HepG2 (cell line): Measurements from ENCODE around the gene TXN. TPM values are rescaled to one million over a fixed set of nuclear protein-coding genes. Genes with fewer than 3 reads are reported as not detected.
A peak's percentile ranks its signal among the peaks of the same experiment; 100 is the strongest.

ENCODE experiments used
- ATAC-seq: fragments of 200-7000 bp; cut with Tn5 transposase; 3 replicates; pipeline ENCODE4 v1.9.1; 2020; ENCODE audit warnings: mild to moderate bottlenecking, moderate library complexity
- BruUV-seq: library from RNA; stranded (reverse); fragments of 400-500 nt; replicated peaks from 2 replicates; lab custom pipeline; 2021; lab: Mats Ljungman, UMichigan
- CTCF ChIA-PET: fragments of 300-600 bp; formaldehyde crosslinking; extraction: SDS; loops from one replicate; lab custom pipeline; 2021; ENCODE audit warnings: low total read pairs, inconsistent platforms, low intra/inter-chr PET ratio; lab: Yijun Ruan, JAX
- POLR2A ChIA-PET: fragments of 350-600 bp; sonication (Branson Sonifier 250); formaldehyde crosslinking; loops from one replicate; lab custom pipeline; 2020; ENCODE audit warnings: antibody characterized with exemption, inconsistent platforms; lab: Yijun Ruan, JAX
- DNase-seq: peaks from one replicate; pipeline ENCODE4 v3.0.0-alpha.2; 2015; ENCODE audit warnings: low spot score
- FAIRE-seq: peaks from 3 replicates; lab custom pipeline; 2011; peaks lifted over from hg19 to GRCh38; lab: Jason Lieb, UNC
- H2AFZ ChIP-seq: one replicate; pipeline ENCODE4 v1.6.1; 2011; ENCODE audit warnings: low read length, inconsistent platforms
- H3K27ac ChIP-seq: fragments of 300-600 bp; 3 replicates; pipeline ENCODE4 v1.8.0; 2011; ENCODE audit warnings: mixed run types, mild to moderate bottlenecking, mixed read lengths, low read length, inconsistent platforms; ENCODE audit not compliant: insufficient read depth; ENCODE audit errors: extremely low read length
- H3K27me3 ChIP-seq, 2 experiments: fragments of 200-600 bp in 1 of 2; 2 replicates in 1 of 2; 3 replicates in 1 of 2; pipeline versions ENCODE4 v1.6.0 to v1.8.0; 2011; ENCODE audit warnings: low read length in 2 of 2, mild to moderate bottlenecking in 2 of 2, moderate library complexity in 2 of 2, inconsistent platforms in 1 of 2; ENCODE audit not compliant: insufficient read depth in 2 of 2, control insufficient read depth in 1 of 2
- H3K36me3 ChIP-seq, 2 experiments: fragments of 200-600 bp in 1 of 2; replicated peaks in 1 of 2; 2 replicates in 1 of 2; 3 replicates in 1 of 2; pipeline versions ENCODE4 v1.5.1 to v1.8.0; 2011; ENCODE audit warnings: low read length in 2 of 2, inconsistent platforms in 1 of 2; ENCODE audit not compliant: insufficient read depth in 2 of 2, control insufficient read depth in 1 of 2
- H3K4me1 ChIP-seq: 2 replicates; pipeline ENCODE4 v1.5.1; 2012; ENCODE audit warnings: low read length, inconsistent platforms; ENCODE audit not compliant: insufficient read depth
- H3K4me2 ChIP-seq: 2 replicates; pipeline ENCODE4 v1.6.0; 2011; ENCODE audit warnings: low read depth, low read length, inconsistent platforms
- H3K4me3 ChIP-seq, 3 experiments: fragments of 200-600 bp in 1 of 3; sonication (generic), shearing (Covaris generic) in 1 of 3; replicated peaks in 1 of 3; 2 replicates each; pipeline ENCODE4 v1.5.1; 2011 to 2016; ENCODE audit warnings: low read length in 3 of 3, inconsistent platforms in 2 of 3, low read depth in 2 of 3, mild to moderate bottlenecking in 2 of 3, control low read depth in 1 of 3, mixed read lengths in 1 of 3; ENCODE audit not compliant: insufficient read depth in 1 of 3
- H3K79me2 ChIP-seq: one replicate; pipeline ENCODE4 v1.6.1; 2011; ENCODE audit warnings: low read length, inconsistent platforms; ENCODE audit not compliant: insufficient read depth
- H3K9ac ChIP-seq: 2 replicates; pipeline ENCODE4 v1.6.0; 2011; ENCODE audit warnings: mild to moderate bottlenecking, low read depth, low read length, inconsistent platforms; ENCODE audit not compliant: insufficient read depth
- H3K9me3 ChIP-seq: 2 replicates; pipeline ENCODE4 v1.5.1; 2012; ENCODE audit warnings: mild to moderate bottlenecking, low read length
- H4K20me1 ChIP-seq: 2 replicates; pipeline ENCODE4 v1.6.0; 2011; ENCODE audit warnings: inconsistent platforms, mild to moderate bottlenecking, low read length, moderate library complexity; ENCODE audit not compliant: insufficient read depth
- CBX5 ChIP-seq: sonication (generic); formaldehyde crosslinking; IDR thresholded peaks from 2 replicates; pipeline ENCODE4 v1.4.0; 2020; ENCODE audit warnings: missing genetic modification reagents, borderline replicate concordance
- CHD2 ChIP-seq: IDR thresholded peaks from 2 replicates; pipeline ENCODE4 v1.6.1; 2011; ENCODE audit warnings: low read depth, low read length, improper control_type of control experiment
- HHEX ChIP-seq: IDR thresholded peaks from 2 replicates; pipeline ENCODE4 v1.6.1; 2016; ENCODE audit warnings: control low read depth
- SMARCE1 ChIP-seq: fragments of 450-650 bp; IDR thresholded peaks from 2 replicates; pipeline ENCODE4 v1.6.1; 2017; ENCODE audit warnings: borderline replicate concordance
- SUZ12 ChIP-seq: fragments of 150-350 bp; IDR thresholded peaks from 2 replicates; pipeline ENCODE4 v1.6.1; 2014; ENCODE audit warnings: low read depth, low read length
- ZC3H4 ChIP-seq: sonication (generic); formaldehyde crosslinking; IDR thresholded peaks from 2 replicates; pipeline ENCODE4 v1.4.0; 2020; ENCODE audit warnings: missing genetic modification reagents, borderline replicate concordance
- ZFX ChIP-seq: sonication (generic); formaldehyde crosslinking; IDR thresholded peaks from 2 replicates; pipeline ENCODE4 v1.4.0; 2020; ENCODE audit warnings: mild to moderate bottlenecking, low read depth, missing genetic modification reagents, moderate library complexity
- ZNF292 ChIP-seq: sonication (generic); formaldehyde crosslinking; IDR thresholded peaks from 2 replicates; pipeline ENCODE4 v1.8.1; 2022; ENCODE audit warnings: mild to moderate bottlenecking, low read depth, missing genetic modification reagents, borderline replicate concordance
- ZNF335 ChIP-seq: sonication (generic); formaldehyde crosslinking; IDR thresholded peaks from 2 replicates; pipeline ENCODE4 v1.4.0; 2020; ENCODE audit warnings: missing genetic modification reagents
- WGBS: methylation state at CpG from one replicate; pipeline ENCODE4 v1.1.6; 2017; ENCODE audit warnings: low lambda C conversion rate; 5-methylcytosine and 5-hydroxymethylcytosine counted together
- in situ Hi-C: cut with HindIII; loops from 2 replicates; pipeline ENCODE4 v1.10.0; 2017; ENCODE audit warnings: low pct_unique_long_range_greater_than_20kb; ENCODE audit not compliant: extremely low pct_ligation_motif_present
- intact Hi-C: fragments of 100-400 bp; cut with micrococcal nuclease; formaldehyde crosslinking; loops from one replicate; pipeline ENCODE4 v1.10.0; 2022; ENCODE audit not compliant: unreplicated experiment
- polyA plus RNA-seq, 8 experiments: library from polyadenylated mRNA; depleted of rRNA in 3 of 8; stranded (reverse) in 7 of 8; unstranded in 1 of 8; fragments of >200 nt; fragmentation: Illumina TruSeq in 4 of 8; extraction: Trizol in 4 of 8; gene quantifications; 2 replicates each; pipeline versions ENCODE4 v1.2.1 to v1.2.3, GENCODE V29; 2011 to 2016; ENCODE audit warnings: low read depth in 4 of 8, missing spikeins in 1 of 8, mixed read lengths in 1 of 8; ENCODE audit not compliant: insufficient read depth in 1 of 8
- total RNA-seq, 5 experiments: library from RNA; depleted of rRNA; stranded (reverse); fragments of >200 nt; fragmentation: Illumina TruSeq; extraction: Trizol; gene quantifications; 2 replicates each; pipeline ENCODE4 v1.2.3, GENCODE V29; 2016; ENCODE audit warnings: low read depth in 1 of 5
- TF ChIP-seq, protein P1 (sequence below), 2 experiments: fragments of 450-650 bp in 1 of 2; sonication (generic) in 1 of 2; formaldehyde crosslinking; IDR thresholded peaks; 2 replicates each; pipeline versions ENCODE4 v1.5.0 to v1.8.0; 2020 to 2022; ENCODE audit warnings: mild to moderate bottlenecking in 1 of 2, missing genetic modification reagents in 1 of 2
- TF ChIP-seq, protein P2 (sequence below): sonication (generic); formaldehyde crosslinking; IDR thresholded peaks from 2 replicates; pipeline ENCODE4 v1.8.0; 2022; ENCODE audit warnings: missing genetic modification reagents, mild to moderate bottlenecking, borderline replicate concordance
- TF ChIP-seq, protein P3 (sequence below): sonication (generic); formaldehyde crosslinking; IDR thresholded peaks from 2 replicates; pipeline ENCODE4 v1.9.0; 2022; ENCODE audit warnings: missing genetic modification reagents, mild to moderate bottlenecking, borderline replicate concordance

Gene TXN
- total and polyA plus RNA-seq, 2 of the 13 experiments (the other 11 are each of a cell fraction or from before 2014, with no cell fraction given): 364 to 470 TPM

DNA sequence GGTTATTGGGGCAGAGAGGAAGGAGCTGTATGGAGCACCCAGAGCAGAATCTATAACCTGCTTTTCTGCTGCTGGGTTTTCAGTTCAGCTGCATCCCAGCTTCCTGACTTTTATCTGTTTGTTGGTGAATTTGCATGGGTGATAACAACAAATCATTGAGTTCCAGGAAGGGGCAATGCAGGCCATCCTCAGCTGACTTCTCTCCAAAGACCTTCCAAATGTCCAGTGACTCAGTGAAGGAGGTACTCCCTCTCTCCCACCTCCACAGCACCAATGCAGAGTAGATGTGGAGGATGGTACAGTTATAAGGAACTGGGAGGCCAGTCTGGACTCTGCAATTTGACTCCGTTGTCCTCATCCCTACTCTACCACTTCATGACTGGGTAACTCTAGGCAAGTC is 1.6 kb upstream of the TXN start:
- intact Hi-C loops (loop anchor here (1.0 to 2.0 kb wide), 2 partner anchors 37 to 64 kb away; no protein-coding TSS in a partner anchor), in situ Hi-C loops (loop anchor here (5.0 kb wide), 1 partner anchor 76 kb away; no protein-coding TSS in a partner anchor)
- FAIRE-seq: no peak
- Histone ChIP-seq H2AFZ (no peak overlapping the region), H3K27me3 (no peaks in the 10 kb centered on the region; a peak in 1 of 5 replicates), H4K20me1 (peaks cover 23% of the 10 kb centered on the region), H3K79me2 (peaks cover 43% of the 10 kb centered on the region), H3K4me3 (peak overlapping the region in 2 of 3 experiments; percentile 90 to 95; a peak in 4 of 6 replicates), H3K9ac (peak overlapping the region; percentile 91), H3K4me2 (peak overlapping the region; percentile 96), H3K27ac (peak overlapping the region; percentile 90), H3K4me1 (peaks cover 32% of the 10 kb centered on the region), H3K36me3 (no peaks in the 10 kb centered on the region), H3K9me3 (no peaks in the 10 kb centered on the region)
- BruUV-seq: no TSS peak
- no peak for DNase-seq
- no peak for ATAC-seq
- WGBS: 100% methylated on average over 1 of the region's 1 CpG
- TF ChIP-seq ZNF335 (CRISPR knock-in tag) (0 out of 2 replicates have a peak, but pooled peaks have one; percentile 12), ZC3H4 (CRISPR knock-in tag) (0 out of 2 replicates have a peak, but pooled peaks have one; percentile 4), CHD2 (no peak)
- ChIA-PET CTCF (no interaction called here), POLR2A (interaction anchor here (1.7 to 2.4 kb wide), 6 partner anchors 24 to 131 kb away, joined by 5 to 30 read pairs (median 12); no protein-coding TSS in a partner anchor)

DNA sequence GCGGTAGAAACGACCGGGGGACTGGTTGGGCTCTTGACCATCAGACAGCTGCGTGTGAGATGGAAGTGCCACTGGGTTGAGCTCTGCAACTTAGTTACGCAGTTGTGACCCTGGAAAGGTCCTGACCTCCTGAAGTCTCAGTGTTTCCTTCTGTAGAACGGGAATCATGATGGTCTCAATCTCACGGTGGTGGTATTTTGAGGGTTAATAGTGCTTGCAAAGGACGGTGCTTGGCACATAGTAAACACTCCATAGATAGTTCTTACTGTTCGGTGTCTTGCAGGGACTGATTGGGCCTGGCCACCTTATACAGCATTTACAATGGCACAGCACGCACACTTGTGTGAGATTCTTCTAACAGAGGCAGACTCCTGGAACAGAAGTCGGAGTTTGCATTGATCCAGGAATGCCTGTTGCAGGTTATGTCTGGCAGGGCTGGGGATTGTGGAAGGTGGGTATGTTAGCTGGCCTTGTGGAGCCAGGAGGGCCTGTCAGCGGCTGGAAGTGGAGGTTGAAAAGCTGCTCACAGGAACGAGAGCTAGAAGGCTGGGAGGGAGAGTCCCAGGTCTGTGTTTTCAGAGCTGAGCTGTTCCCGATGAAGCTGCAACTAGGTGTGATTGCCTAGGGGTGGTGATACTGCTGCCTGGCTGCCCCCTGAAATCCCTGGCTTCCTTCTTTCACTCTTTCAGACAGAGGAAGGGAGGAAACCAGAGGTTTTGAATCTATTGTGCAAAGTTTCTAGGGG is 962 bp upstream of the TXN start:
- peak overlapping the region; percentile 96 for H3K4me2 ChIP-seq
- peak; percentile 47 for FAIRE-seq
- H3K36me3 ChIP-seq: no peaks in the 10 kb centered on the region
- peaks cover 28% of the 10 kb centered on the region for H4K20me1 ChIP-seq
- peaks cover 39% of the 10 kb centered on the region for H3K4me1 ChIP-seq
- 2% methylated on average over 10 of the region's 14 CpGs for WGBS
- in situ Hi-C loops: loop anchor here (5.0 kb wide), 1 partner anchor 75 kb away; no protein-coding TSS in a partner anchor
- ChIA-PET CTCF (no interaction called here), POLR2A (interaction anchor here (0.8 to 2.4 kb wide), 18 partner anchors 11 to 132 kb away, joined by 3 to 30 read pairs (median 8); no protein-coding TSS in a partner anchor)
- peak overlapping the region; percentile 69 to 95 (median 90) for H3K4me3 ChIP-seq
- H3K27ac ChIP-seq: peak overlapping the region; percentile 90
- no peak overlapping the region for H2AFZ ChIP-seq
- intact Hi-C loops: loop anchor here (1.0 to 2.0 kb wide), 2 partner anchors 36 to 63 kb away; no protein-coding TSS in a partner anchor
- ATAC-seq: peak; percentile 29
- peaks cover 49% of the 10 kb centered on the region for H3K79me2 ChIP-seq
- no peaks in the 10 kb centered on the region for H3K9me3 ChIP-seq
- peak; percentile 27 for DNase-seq
- H3K27me3 ChIP-seq: no peaks in the 10 kb centered on the region; a peak in 1 of 5 replicates
- BruUV-seq: TSS peak; percentile 78
- H3K9ac ChIP-seq: peak overlapping the region; percentile 91
- TF ChIP-seq HHEX (CRISPR knock-in tag): peak; percentile 36; the same call in 1 of the 2 replicates
- peak; percentile 53; the same call in 1 of the 2 replicates for TF ChIP-seq ZNF292
- TF ChIP-seq, protein P1, sequence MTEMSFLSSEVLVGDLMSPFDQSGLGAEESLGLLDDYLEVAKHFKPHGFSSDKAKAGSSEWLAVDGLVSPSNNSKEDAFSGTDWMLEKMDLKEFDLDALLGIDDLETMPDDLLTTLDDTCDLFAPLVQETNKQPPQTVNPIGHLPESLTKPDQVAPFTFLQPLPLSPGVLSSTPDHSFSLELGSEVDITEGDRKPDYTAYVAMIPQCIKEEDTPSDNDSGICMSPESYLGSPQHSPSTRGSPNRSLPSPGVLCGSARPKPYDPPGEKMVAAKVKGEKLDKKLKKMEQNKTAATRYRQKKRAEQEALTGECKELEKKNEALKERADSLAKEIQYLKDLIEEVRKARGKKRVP (CRISPR knock-in tag; IDR thresholded peaks at IDR 0.05): no peak
- TF ChIP-seq ZFX (CRISPR knock-in tag): peak; percentile 39; the same call in 1 of the 2 replicates
- TF ChIP-seq, protein P2, sequence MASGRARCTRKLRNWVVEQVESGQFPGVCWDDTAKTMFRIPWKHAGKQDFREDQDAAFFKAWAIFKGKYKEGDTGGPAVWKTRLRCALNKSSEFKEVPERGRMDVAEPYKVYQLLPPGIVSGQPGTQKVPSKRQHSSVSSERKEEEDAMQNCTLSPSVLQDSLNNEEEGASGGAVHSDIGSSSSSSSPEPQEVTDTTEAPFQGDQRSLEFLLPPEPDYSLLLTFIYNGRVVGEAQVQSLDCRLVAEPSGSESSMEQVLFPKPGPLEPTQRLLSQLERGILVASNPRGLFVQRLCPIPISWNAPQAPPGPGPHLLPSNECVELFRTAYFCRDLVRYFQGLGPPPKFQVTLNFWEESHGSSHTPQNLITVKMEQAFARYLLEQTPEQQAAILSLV (CRISPR knock-in tag): 0 out of 2 replicates have a peak, but pooled peaks have one; percentile 57
- TF ChIP-seq, protein P3, sequence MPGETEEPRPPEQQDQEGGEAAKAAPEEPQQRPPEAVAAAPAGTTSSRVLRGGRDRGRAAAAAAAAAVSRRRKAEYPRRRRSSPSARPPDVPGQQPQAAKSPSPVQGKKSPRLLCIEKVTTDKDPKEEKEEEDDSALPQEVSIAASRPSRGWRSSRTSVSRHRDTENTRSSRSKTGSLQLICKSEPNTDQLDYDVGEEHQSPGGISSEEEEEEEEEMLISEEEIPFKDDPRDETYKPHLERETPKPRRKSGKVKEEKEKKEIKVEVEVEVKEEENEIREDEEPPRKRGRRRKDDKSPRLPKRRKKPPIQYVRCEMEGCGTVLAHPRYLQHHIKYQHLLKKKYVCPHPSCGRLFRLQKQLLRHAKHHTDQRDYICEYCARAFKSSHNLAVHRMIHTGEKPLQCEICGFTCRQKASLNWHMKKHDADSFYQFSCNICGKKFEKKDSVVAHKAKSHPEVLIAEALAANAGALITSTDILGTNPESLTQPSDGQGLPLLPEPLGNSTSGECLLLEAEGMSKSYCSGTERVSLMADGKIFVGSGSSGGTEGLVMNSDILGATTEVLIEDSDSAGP (CRISPR knock-in tag): peak; percentile 61; the same call in 1 of the 2 replicates
- no peak for TF ChIP-seq SMARCE1
- 0 out of 2 replicates have a peak, but pooled peaks have one; percentile 59 for TF ChIP-seq CBX5
- TF ChIP-seq SUZ12: no peak
